ENCODE measurements around the gene MED29. TPM values are rescaled to one million over a fixed set of nuclear protein-coding genes. Genes with fewer than 3 reads are reported as not detected.

The MED29 gene
- total RNA-seq, 1 donor from 2014 or later: 27.0 TPM

- H4K20me1 ChIP-seq (ENCODE audit: insufficient read depth, low read length): peaks cover 51% of the 10 kb centered on the region
- peak overlapping the region; percentile 97 for H3K27ac ChIP-seq (ENCODE audit: low read depth, low read length)
- H3K9me3 Mint-ChIP-seq (ENCODE audit: unreplicated experiment): no peaks in the 10 kb centered on the region
- peak overlapping the region; percentile 97 for H3K4me2 ChIP-seq (ENCODE audit: low read length)
- H3K9me3 ChIP-seq (ENCODE audit: insufficient read depth, low read depth, low read length): no peaks in the 10 kb centered on the region
- H3K4me3 Mint-ChIP-seq (ENCODE audit: unreplicated experiment): peak overlapping the region; percentile 90
- peaks cover 7% of the 10 kb centered on the region for H3K36me3 Mint-ChIP-seq (ENCODE audit: low read depth, unreplicated experiment)
- peak overlapping the region; percentile 83 for H3K4me3 ChIP-seq (ENCODE audit: insufficient read depth, low read depth, low read length)
- H3K27me3 ChIP-seq (ENCODE audit: insufficient read depth, low read length): no peaks in the 10 kb centered on the region
- peaks cover 4% of the 10 kb centered on the region for H3K36me3 ChIP-seq (ENCODE audit: insufficient read depth, low read length)
- peaks cover 43% of the 10 kb centered on the region for H3K4me1 ChIP-seq (ENCODE audit: insufficient read depth, low read length)
- H3K4me1 Mint-ChIP-seq (ENCODE audit: low read depth, unreplicated experiment): peaks cover 32% of the 10 kb centered on the region
- TF ChIP-seq EZH2 (IDR thresholded peaks at IDR 0.05; ENCODE audit: insufficient read depth, low read length) (no peak), CTCF (IDR thresholded peaks at IDR 0.05; ENCODE audit: insufficient read depth, low read depth, low read length) (no peak)
- peak overlapping the region; percentile 97 for H3K9ac ChIP-seq (ENCODE audit: low read length)
- DNase-seq (ENCODE audit: low read depth) (no peak), FAIRE-seq (no peak)
- H3K27ac Mint-ChIP-seq (ENCODE audit: unreplicated experiment): peak overlapping the region; percentile 94
- peaks cover 67% of the 10 kb centered on the region for H3K79me2 ChIP-seq (ENCODE audit: insufficient read depth, low read length)
- H2AFZ ChIP-seq (ENCODE audit: low read depth, low read length): peak overlapping the region; percentile 27
- H3K27me3 Mint-ChIP-seq (ENCODE audit: low read depth, unreplicated experiment): no peaks in the 10 kb centered on the region
Observed at GRCh38 chr19:39413272-39413910, 22.2 kb downstream of the MED29 start.

GRCh38 chr19:39413911-39414608 lies 22.9 kb downstream of the MED29 start:
- peak overlapping the region; percentile 97 for H3K9ac ChIP-seq (ENCODE audit: low read length)
- Mint-ChIP-seq H3K4me1 (ENCODE audit: low read depth, unreplicated experiment) (peaks cover 28% of the 10 kb centered on the region), H3K36me3 (ENCODE audit: low read depth, unreplicated experiment) (peaks cover 8% of the 10 kb centered on the region), H3K4me3 (ENCODE audit: unreplicated experiment) (peak overlapping the region; percentile 90), H3K9me3 (ENCODE audit: unreplicated experiment) (no peaks in the 10 kb centered on the region), H3K27ac (ENCODE audit: unreplicated experiment) (peak overlapping the region; percentile 94), H3K27me3 (ENCODE audit: low read depth, unreplicated experiment) (no peaks in the 10 kb centered on the region)
- H3K9me3 ChIP-seq (ENCODE audit: insufficient read depth, low read depth, low read length): no peaks in the 10 kb centered on the region
- peak overlapping the region; percentile 97 for H3K27ac ChIP-seq (ENCODE audit: low read depth, low read length)
- FAIRE-seq (no peak), DNase-seq (ENCODE audit: low read depth) (no peak)
- peak overlapping the region; percentile 83 for H3K4me3 ChIP-seq (ENCODE audit: insufficient read depth, low read depth, low read length)
- H3K4me1 ChIP-seq (ENCODE audit: insufficient read depth, low read length): peaks cover 37% of the 10 kb centered on the region
- H4K20me1 ChIP-seq (ENCODE audit: insufficient read depth, low read length): peaks cover 52% of the 10 kb centered on the region
- H3K79me2 ChIP-seq (ENCODE audit: insufficient read depth, low read length): peaks cover 65% of the 10 kb centered on the region
- TF ChIP-seq CTCF (IDR thresholded peaks at IDR 0.05; ENCODE audit: insufficient read depth, low read depth, low read length): no peak
- no peak for TF ChIP-seq EZH2 (IDR thresholded peaks at IDR 0.05; ENCODE audit: insufficient read depth, low read length)
- H2AFZ ChIP-seq (ENCODE audit: low read depth, low read length): peak overlapping the region; percentile 1
- no peaks in the 10 kb centered on the region for H3K27me3 ChIP-seq (ENCODE audit: insufficient read depth, low read length)
- peak overlapping the region; percentile 97 for H3K4me2 ChIP-seq (ENCODE audit: low read length)
- H3K36me3 ChIP-seq (ENCODE audit: insufficient read depth, low read length): peaks cover 7% of the 10 kb centered on the region
